ENCODE measurements around the gene LMF1.

LMF1 gene

DNA sequence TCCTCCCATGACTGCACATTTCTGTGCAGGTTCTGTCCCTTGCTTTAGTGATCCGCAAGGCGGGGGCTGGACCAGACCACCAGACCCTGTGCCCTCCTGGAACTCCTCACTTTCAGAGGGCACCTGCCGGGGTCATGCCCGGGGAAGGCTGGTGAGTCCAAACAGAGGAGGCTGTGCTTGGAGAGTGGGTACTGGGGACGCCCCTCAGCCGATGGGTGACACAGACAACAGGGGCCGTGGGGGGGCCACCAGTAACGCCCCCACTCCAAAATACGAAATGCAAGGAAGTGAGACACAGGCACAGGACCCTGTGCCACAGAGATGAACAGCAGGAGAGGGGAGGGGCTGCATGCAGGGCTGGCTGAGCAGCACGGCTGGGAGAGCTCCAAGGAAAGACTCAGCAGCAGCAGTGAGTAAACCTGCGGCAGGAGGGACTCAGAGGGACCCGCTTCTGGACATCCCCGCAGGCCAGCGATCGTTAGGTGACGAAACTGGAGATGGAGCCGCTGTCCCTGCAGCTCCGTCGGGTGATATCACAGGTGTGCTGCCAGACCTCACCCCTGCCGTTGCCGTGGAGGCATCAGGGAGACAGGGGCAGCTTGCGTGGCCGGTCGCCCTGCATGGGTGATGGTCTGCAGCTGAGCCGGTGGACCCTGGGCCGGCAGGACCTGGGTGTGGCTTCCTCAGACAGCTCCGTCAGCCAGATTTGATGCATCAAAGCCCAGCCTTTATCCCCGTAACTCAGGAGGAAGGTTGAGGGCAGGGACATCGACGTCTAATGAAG lies 99.0 kb downstream of the LMF1 start:
- Histone ChIP-seq H3K36me3 (ENCODE audit: low read depth) (no peaks in the 10 kb centered on the region), H3K9me3 (ENCODE audit: severe bottlenecking) (no peaks in the 10 kb centered on the region), H3K4me1 (ENCODE audit: insufficient read depth, poor library complexity, severe bottlenecking) (no peaks in the 10 kb centered on the region), H3K27ac (ENCODE audit: poor library complexity, severe bottlenecking) (no peak overlapping the region), H3K27me3 (ENCODE audit: insufficient read depth, poor library complexity, severe bottlenecking) (no peaks in the 10 kb centered on the region), H3K4me3 (ENCODE audit: severe bottlenecking) (no peak overlapping the region)
- no peak for DNase-seq (ENCODE audit: low spot score)
- no peak for ATAC-seq (ENCODE audit: low read depth)
- TF ChIP-seq, protein P1, sequence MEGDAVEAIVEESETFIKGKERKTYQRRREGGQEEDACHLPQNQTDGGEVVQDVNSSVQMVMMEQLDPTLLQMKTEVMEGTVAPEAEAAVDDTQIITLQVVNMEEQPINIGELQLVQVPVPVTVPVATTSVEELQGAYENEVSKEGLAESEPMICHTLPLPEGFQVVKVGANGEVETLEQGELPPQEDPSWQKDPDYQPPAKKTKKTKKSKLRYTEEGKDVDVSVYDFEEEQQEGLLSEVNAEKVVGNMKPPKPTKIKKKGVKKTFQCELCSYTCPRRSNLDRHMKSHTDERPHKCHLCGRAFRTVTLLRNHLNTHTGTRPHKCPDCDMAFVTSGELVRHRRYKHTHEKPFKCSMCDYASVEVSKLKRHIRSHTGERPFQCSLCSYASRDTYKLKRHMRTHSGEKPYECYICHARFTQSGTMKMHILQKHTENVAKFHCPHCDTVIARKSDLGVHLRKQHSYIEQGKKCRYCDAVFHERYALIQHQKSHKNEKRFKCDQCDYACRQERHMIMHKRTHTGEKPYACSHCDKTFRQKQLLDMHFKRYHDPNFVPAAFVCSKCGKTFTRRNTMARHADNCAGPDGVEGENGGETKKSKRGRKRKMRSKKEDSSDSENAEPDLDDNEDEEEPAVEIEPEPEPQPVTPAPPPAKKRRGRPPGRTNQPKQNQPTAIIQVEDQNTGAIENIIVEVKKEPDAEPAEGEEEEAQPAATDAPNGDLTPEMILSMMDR (IDR thresholded peaks at IDR 0.05; ENCODE audit: poor library complexity, severe bottlenecking) = no peak

DNA sequence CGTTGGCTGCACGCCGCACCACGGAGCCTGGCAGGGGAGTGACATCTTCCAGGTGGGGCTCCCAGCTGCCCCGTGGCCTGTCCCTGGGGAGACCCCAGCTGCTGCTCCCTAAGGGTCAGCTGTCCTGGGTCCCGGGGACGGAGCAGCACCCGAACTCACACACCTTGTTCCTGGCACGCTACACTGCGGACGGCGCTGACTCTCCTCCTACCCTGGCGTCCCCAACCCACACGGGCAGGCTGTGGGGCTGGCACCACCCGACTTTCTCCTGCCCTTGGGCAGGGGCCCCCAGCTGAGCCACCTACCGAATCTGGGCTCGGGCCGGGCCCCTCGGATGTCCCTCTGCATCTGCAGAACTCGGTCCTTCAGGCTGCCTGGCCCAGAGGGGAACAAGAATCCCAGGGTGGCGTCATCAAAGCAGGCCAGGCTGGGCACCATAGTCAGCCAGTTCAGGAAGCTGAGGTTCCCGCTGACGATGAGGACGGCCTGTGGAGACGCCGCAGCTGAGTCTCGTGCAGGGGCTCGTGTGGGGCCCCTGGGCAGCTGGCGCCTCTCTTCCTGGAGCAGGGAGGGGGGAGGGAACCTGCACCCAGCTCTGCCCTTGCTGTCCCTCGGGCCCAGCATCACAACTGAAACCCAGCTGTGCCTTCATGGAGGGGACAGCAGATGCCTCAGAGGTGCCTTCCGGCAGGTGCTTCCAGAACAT lies 99.8 kb downstream of the LMF1 start:
- Histone ChIP-seq H3K36me3 (ENCODE audit: low read depth) (no peaks in the 10 kb centered on the region), H3K9me3 (ENCODE audit: severe bottlenecking) (no peaks in the 10 kb centered on the region), H3K4me3 (ENCODE audit: severe bottlenecking) (no peak overlapping the region), H3K27me3 (ENCODE audit: insufficient read depth, poor library complexity, severe bottlenecking) (no peaks in the 10 kb centered on the region), H3K27ac (ENCODE audit: poor library complexity, severe bottlenecking) (no peak overlapping the region), H3K4me1 (ENCODE audit: insufficient read depth, poor library complexity, severe bottlenecking) (no peaks in the 10 kb centered on the region)
- TF ChIP-seq, protein P1 (IDR thresholded peaks at IDR 0.05; ENCODE audit: poor library complexity, severe bottlenecking) = no peak
- ATAC-seq (ENCODE audit: low read depth) (no peak), DNase-seq (ENCODE audit: low spot score) (no peak)

DNA sequence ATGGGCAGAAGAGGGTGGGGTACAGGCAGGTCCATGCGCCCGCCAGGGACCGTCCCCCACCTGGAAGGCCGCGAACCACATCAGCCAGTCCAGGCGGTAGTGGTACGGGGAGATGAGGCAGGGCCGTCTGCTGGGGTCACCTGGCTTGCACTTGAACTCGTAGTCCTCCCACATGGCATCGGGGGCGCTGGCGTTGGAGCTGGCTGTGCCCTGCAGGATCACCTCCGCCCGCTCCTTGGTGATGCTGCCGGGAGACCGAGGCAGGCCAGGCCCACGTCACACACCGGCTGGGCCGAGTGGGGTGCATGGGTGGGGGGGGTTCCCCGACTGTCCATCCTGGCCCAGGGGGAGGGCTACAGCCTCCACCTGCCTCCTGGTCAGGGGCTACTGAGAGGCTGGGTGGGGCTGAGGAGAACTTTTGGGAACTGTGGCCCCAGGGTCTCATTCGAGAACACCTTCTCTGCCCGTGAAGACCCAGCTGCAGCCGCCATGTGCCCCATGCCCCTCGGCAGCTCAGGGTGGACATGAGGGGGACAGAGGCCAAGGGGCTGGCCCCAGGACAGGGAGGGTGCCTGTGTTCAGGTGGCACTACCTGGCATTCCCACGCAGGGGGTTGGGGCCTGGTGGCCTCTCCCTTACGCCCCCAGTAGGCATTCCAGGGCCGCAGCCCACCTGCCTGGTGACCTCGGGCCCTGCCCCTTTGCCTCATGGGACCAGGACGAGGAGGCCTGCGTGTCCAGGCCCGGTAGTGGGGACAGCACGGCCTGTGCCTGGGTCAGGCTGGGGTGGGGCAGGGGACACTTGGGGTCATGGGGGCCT lies 100.8 kb downstream of the LMF1 start:
- Histone ChIP-seq H3K9me3 (ENCODE audit: severe bottlenecking) (no peaks in the 10 kb centered on the region), H3K4me1 (ENCODE audit: insufficient read depth, poor library complexity, severe bottlenecking) (no peaks in the 10 kb centered on the region), H3K27ac (ENCODE audit: poor library complexity, severe bottlenecking) (no peak overlapping the region), H3K36me3 (ENCODE audit: low read depth) (no peaks in the 10 kb centered on the region), H3K4me3 (ENCODE audit: severe bottlenecking) (no peak overlapping the region), H3K27me3 (ENCODE audit: insufficient read depth, poor library complexity, severe bottlenecking) (no peaks in the 10 kb centered on the region)
- ATAC-seq (ENCODE audit: low read depth) (no peak), DNase-seq (ENCODE audit: low spot score) (no peak)
- TF ChIP-seq, protein P1 (IDR thresholded peaks at IDR 0.05; ENCODE audit: poor library complexity, severe bottlenecking) = no peak

DNA sequence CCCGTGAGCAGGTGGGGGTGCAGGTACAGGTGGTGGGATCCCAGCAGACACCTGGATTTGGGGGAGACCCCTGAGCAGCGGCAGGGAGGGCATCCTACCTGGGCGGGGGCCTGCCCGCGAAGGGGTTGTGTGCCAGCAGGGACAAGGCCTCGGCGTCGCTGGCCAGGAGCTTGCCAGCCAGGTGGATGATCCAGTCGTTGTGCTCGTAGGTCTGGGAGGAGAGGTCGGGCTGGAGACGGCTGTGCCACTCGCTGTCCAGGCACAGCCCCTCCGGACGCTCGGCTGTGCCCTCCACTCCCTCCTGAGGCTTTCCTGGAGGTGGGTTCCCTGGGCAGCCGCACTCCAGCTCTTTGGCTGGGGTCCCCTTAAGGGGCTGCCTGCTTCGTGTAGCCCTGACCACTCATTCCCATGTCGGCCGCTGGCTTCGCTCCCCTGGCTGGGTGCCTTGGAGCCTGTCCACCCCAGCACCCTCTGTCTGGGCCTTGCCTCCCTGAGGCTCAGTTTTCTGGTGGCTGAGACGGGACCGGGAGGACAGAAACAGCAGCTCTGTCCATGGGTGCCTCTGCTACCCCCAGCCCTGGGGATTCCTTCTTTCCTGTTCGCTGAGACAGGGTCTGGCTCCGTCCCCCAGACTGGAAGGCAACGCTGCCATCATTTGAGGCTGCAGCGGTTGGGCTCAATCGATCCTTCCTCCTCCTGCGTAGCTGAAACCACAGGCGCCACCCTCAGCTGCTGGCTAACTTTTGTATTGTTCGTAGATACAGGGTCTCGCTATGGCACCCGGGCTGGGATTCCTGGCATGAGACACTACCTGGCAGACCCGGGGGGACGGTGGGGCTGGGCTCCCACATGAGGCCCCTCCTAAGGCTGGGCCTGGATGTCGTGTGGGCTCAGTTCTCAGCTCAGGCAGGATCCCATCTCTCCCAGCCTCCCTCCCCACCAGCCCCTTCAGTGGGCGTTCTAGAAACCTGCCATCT lies 101.7 kb downstream of the LMF1 start:
- Histone ChIP-seq H3K27me3 (ENCODE audit: insufficient read depth, poor library complexity, severe bottlenecking) (no peaks in the 10 kb centered on the region), H3K27ac (ENCODE audit: poor library complexity, severe bottlenecking) (no peak overlapping the region), H3K4me1 (ENCODE audit: insufficient read depth, poor library complexity, severe bottlenecking) (no peaks in the 10 kb centered on the region), H3K4me3 (ENCODE audit: severe bottlenecking) (no peak overlapping the region), H3K9me3 (ENCODE audit: severe bottlenecking) (no peaks in the 10 kb centered on the region), H3K36me3 (ENCODE audit: low read depth) (no peaks in the 10 kb centered on the region)
- TF ChIP-seq, protein P1 (IDR thresholded peaks at IDR 0.05; ENCODE audit: poor library complexity, severe bottlenecking) = no peak
- DNase-seq (ENCODE audit: low spot score) = no peak
- no peak for ATAC-seq (ENCODE audit: low read depth)

All from RWPE2 (cell line).